Measurements from ENCODE around the gene MTCH1.

GRCh38 chr6:36980876-36981619, 4.9 kb downstream of the MTCH1 start:
- no peak for TF ChIP-seq NKRF (conservative IDR thresholded peaks at IDR 0.05)
- no peak for TF ChIP-seq ATF2 (IDR thresholded peaks at IDR 0.05; ENCODE audit: low read length)
- TF ChIP-seq ETV6 (conservative IDR thresholded peaks at IDR 0.05 in 1 of 2, IDR thresholded peaks at IDR 0.05 in 1 of 2; ENCODE audit: borderline replicate concordance in 1 of 2, low read depth in 1 of 2): no peak
- no peak for TF ChIP-seq REST (IDR thresholded peaks at IDR 0.05; ENCODE audit: low read depth, low read length)
- TF ChIP-seq CTCF (IDR thresholded peaks at IDR 0.05 in 2 of 3, conservative IDR thresholded peaks at IDR 0.05 in 1 of 3; ENCODE audit: control insufficient read depth in 2 of 3, extremely low read depth in 1 of 3, insufficient read depth in 1 of 3, low read depth in 3 of 3, low read length in 3 of 3): peak in 2 of 3 experiments; percentile 22; a peak in 2 of 6 replicates
- no peak for TF ChIP-seq CBX3 (IDR thresholded peaks at IDR 0.05; ENCODE audit: borderline replicate concordance, low read depth)
- peak; percentile 33; the same call in 1 of the 2 replicates for TF ChIP-seq POLR2A (IDR thresholded peaks at IDR 0.05; ENCODE audit: low read depth, low read length)
- no peak; the same call in 1 of the 2 replicates for TF ChIP-seq POLR2AphosphoS5 (IDR thresholded peaks at IDR 0.05; ENCODE audit: low read length)
- no peak for TF ChIP-seq MTA2 (IDR thresholded peaks at IDR 0.05; ENCODE audit: low read depth)
- TF ChIP-seq MTA3 (IDR thresholded peaks at IDR 0.05; ENCODE audit: borderline replicate concordance, low read length): no peak
- no peak for TF ChIP-seq RAD21 (IDR thresholded peaks at IDR 0.05; ENCODE audit: insufficient read depth, low read depth, low read length)
- no peak for TF ChIP-seq SP1 (IDR thresholded peaks at IDR 0.05; ENCODE audit: low read depth, low read length)
- no peak for TF ChIP-seq STAT1 (conservative IDR thresholded peaks at IDR 0.05)
